ENCODE measurements around the gene SLC7A8. TPM values are rescaled to one million over a fixed set of nuclear protein-coding genes. Genes with fewer than 3 reads are reported as not detected.

Gene SLC7A8
- total RNA-seq, 1 experiment from 2014 or later, result not detected

- CTCF ChIA-PET, result no interaction called here
- Mint-ChIP-seq H3K9me3 (ENCODE audit: low read depth, unreplicated experiment) (no peaks in the 10 kb centered on the region), H3K27me3 (ENCODE audit: unreplicated experiment) (peaks cover 60% of the 10 kb centered on the region), H3K36me3 (ENCODE audit: insufficient read depth, unreplicated experiment) (no peaks in the 10 kb centered on the region), H3K4me1 (ENCODE audit: low read depth, unreplicated experiment) (no peaks in the 10 kb centered on the region), H3K27ac (ENCODE audit: unreplicated experiment) (no peak overlapping the region), H3K4me3 (ENCODE audit: low read depth, unreplicated experiment) (no peak overlapping the region)
- no TSS peak for BruUV-seq (replicated peaks)
- DNase-seq, result no peak
- no peak for TF ChIP-seq CTCF (IDR thresholded peaks at IDR 0.05; ENCODE audit: unreplicated experiment)
- intact Hi-C loops (cut with micrococcal nuclease; ENCODE audit: unreplicated experiment), result no loop called here
Measured at GRCh38 chr14:23136566-23137133, 46.8 kb downstream of the SLC7A8 start.

- no peak for DNase-seq
- intact Hi-C loops (cut with micrococcal nuclease; ENCODE audit: unreplicated experiment), result no loop called here
- Mint-ChIP-seq H3K9me3 (ENCODE audit: low read depth, unreplicated experiment) (no peaks in the 10 kb centered on the region), H3K27me3 (ENCODE audit: unreplicated experiment) (peaks cover 62% of the 10 kb centered on the region), H3K27ac (ENCODE audit: unreplicated experiment) (no peak overlapping the region), H3K4me3 (ENCODE audit: low read depth, unreplicated experiment) (no peak overlapping the region), H3K36me3 (ENCODE audit: insufficient read depth, unreplicated experiment) (no peaks in the 10 kb centered on the region), H3K4me1 (ENCODE audit: low read depth, unreplicated experiment) (peaks cover 8% of the 10 kb centered on the region)
- no TSS peak for BruUV-seq (replicated peaks)
- CTCF ChIA-PET, result interaction anchor here (0.7 kb wide), 2 partner anchors 9 to 1905 kb away, joined by 3 to 4 read pairs; no protein-coding TSS in a partner anchor
- no peak for TF ChIP-seq CTCF (IDR thresholded peaks at IDR 0.05; ENCODE audit: unreplicated experiment)
Measured at GRCh38 chr14:23132970-23133369, 50.5 kb downstream of the SLC7A8 start.

DNA sequence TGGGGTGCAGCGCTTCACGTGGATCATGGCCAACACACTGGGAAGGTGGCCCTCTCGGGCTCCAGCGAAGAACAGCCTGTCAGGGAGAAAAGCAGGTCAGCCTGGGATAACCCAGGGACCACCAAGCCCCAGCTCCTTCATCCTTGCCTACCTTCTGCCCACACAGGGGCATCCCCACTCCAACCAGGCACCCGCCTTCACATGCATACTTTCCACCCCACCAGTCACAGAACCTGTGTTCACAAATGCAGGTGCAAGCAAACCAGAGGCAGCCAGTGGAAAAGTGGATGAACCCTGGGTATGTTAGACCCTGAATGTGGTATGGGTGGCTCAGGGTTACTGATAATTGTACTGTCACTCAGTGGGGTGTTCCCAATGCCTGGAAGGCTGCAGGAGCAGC lies 52.0 kb downstream of the SLC7A8 start:
- H3K9me3 Mint-ChIP-seq (ENCODE audit: low read depth, unreplicated experiment), result no peaks in the 10 kb centered on the region
- no peak for DNase-seq
- H3K4me1 Mint-ChIP-seq (ENCODE audit: low read depth, unreplicated experiment), result peaks cover 8% of the 10 kb centered on the region
- H3K36me3 Mint-ChIP-seq (ENCODE audit: insufficient read depth, unreplicated experiment), result no peaks in the 10 kb centered on the region
- H3K4me3 Mint-ChIP-seq (ENCODE audit: low read depth, unreplicated experiment), result no peak overlapping the region
- intact Hi-C loops (cut with micrococcal nuclease; ENCODE audit: unreplicated experiment), result no loop called here
- CTCF ChIA-PET, result no interaction called here
- peaks cover 62% of the 10 kb centered on the region for H3K27me3 Mint-ChIP-seq (ENCODE audit: unreplicated experiment)
- H3K27ac Mint-ChIP-seq (ENCODE audit: unreplicated experiment), result no peak overlapping the region
- no TSS peak for BruUV-seq (replicated peaks)
- TF ChIP-seq CTCF (IDR thresholded peaks at IDR 0.05; ENCODE audit: unreplicated experiment), result no peak

DNA sequence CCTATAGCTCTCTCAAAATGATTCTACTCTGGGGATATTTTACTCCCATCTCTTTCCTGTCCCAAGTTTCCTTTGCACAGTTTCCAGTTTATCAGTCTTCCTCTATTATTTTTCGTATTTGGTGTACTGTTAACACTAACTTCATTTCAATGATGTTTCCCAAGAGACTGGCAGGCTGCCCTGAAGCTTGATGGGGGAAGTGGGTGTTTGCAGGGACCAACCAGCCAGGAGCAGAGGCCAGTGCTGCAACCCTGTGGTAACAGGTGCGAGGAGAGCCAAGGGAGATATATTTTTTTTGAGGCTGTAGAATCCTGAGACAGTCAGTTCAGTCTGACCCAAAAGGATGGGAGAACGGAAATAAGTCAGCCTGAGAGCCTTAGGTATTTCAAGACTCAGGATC lies 52.6 kb downstream of the SLC7A8 start:
- BruUV-seq (replicated peaks), result no TSS peak
- H3K4me1 Mint-ChIP-seq (ENCODE audit: low read depth, unreplicated experiment), result peaks cover 8% of the 10 kb centered on the region
- H3K9me3 Mint-ChIP-seq (ENCODE audit: low read depth, unreplicated experiment), result no peaks in the 10 kb centered on the region
- no peak overlapping the region for H3K4me3 Mint-ChIP-seq (ENCODE audit: low read depth, unreplicated experiment)
- CTCF ChIA-PET, result interaction anchor here (0.6 kb wide), 1 partner anchor 507 kb away, joined by 3 read pairs; no protein-coding TSS in a partner anchor
- no peak for DNase-seq
- no peak overlapping the region for H3K27ac Mint-ChIP-seq (ENCODE audit: unreplicated experiment)
- peaks cover 62% of the 10 kb centered on the region for H3K27me3 Mint-ChIP-seq (ENCODE audit: unreplicated experiment)
- TF ChIP-seq CTCF (IDR thresholded peaks at IDR 0.05; ENCODE audit: unreplicated experiment), result no peak
- intact Hi-C loops (cut with micrococcal nuclease; ENCODE audit: unreplicated experiment), result no loop called here
- H3K36me3 Mint-ChIP-seq (ENCODE audit: insufficient read depth, unreplicated experiment), result no peaks in the 10 kb centered on the region

Measured in Calu3 (cell line).